ENCODE results near the gene PANK3. TPM values are rescaled to one million over a fixed set of nuclear protein-coding genes. Genes with fewer than 3 reads are reported as not detected.

The PANK3 gene
- total and polyA plus RNA-seq, 7 donors = 17.4 to 40.9 (median 29.3) TPM

DNA sequence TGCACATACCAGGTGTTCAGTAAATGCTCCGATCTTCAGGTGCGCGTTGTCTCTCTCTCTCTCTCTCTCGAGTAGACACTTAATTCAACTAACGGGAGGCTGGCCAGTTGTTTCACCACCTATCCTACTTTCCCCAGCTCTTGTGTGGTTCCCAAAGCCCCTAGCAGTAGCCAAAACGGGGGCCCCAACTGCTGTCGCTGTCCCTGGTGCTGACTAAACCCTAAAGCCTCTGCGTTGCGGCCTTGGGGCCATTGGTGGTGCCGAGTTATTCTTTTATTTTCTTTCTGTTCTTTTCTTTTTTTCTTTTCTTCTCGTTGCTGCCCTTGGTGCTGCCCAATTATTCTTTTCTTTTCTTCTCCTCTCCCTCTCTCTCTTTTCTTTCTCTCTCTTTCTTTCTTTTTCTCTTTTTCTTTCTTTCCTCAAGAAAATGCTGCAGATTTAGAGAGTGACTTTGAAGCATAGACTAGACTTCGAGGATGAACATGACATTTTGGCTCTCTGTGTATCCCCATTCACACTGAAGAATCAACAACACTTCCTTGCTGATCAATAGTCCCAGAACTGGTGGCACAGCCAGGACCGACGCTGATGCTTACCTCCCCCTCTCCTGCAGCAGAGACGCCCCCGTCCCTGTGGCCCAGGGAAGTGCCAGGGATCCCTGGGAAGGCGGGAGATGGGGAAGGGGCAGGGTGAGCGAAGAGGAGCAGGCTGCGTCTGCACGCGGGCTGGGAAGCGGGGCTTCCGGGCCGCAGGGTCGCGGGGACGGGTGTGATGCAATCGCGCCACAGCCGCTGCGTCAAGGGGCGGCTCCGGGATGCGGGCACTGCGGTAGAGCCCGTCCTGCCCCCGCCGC lies 50.4 kb downstream of the PANK3 start, which contains the start of gene FBLL1:
Gene FBLL1 (plus strand): TSS at position 785 of the 853 bp plus-strand sequence. CDS start 200 bp downstream, outside the sequence.
- intact Hi-C loops (cut with DNase I) = no loop called here
- H3K27ac ChIP-seq = no peak within 1 kb of the TSS
- H3K4me1 ChIP-seq = peaks cover 0 to 12% (median 9%) of the 10 kb centered on the region in 4 donors
- no peaks in the 10 kb centered on the region for H3K9me3 ChIP-seq
- TF ChIP-seq POLR2A (IDR thresholded peaks at IDR 0.05) = no peak
- TF ChIP-seq, protein P1, sequence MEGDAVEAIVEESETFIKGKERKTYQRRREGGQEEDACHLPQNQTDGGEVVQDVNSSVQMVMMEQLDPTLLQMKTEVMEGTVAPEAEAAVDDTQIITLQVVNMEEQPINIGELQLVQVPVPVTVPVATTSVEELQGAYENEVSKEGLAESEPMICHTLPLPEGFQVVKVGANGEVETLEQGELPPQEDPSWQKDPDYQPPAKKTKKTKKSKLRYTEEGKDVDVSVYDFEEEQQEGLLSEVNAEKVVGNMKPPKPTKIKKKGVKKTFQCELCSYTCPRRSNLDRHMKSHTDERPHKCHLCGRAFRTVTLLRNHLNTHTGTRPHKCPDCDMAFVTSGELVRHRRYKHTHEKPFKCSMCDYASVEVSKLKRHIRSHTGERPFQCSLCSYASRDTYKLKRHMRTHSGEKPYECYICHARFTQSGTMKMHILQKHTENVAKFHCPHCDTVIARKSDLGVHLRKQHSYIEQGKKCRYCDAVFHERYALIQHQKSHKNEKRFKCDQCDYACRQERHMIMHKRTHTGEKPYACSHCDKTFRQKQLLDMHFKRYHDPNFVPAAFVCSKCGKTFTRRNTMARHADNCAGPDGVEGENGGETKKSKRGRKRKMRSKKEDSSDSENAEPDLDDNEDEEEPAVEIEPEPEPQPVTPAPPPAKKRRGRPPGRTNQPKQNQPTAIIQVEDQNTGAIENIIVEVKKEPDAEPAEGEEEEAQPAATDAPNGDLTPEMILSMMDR (IDR thresholded peaks at IDR 0.05) = no peak
- no peak for TF ChIP-seq POLR2AphosphoS5 (IDR thresholded peaks at IDR 0.05)
- no peak for TF ChIP-seq EP300 (IDR thresholded peaks at IDR 0.05)
- peaks cover 18 to 46% (median 28%) of the 10 kb centered on the region in 3 donors for H3K27me3 ChIP-seq
- 18 to 22% methylated on average over 38 of the region's 38 CpGs for whole genome bisulfite sequencing, 2 donors
- DNase-seq = no peak
- H3K36me3 ChIP-seq = no peaks in the 10 kb centered on the region
- H3K4me3 ChIP-seq = peak within 1 kb of the TSS in 3 of 4 donors; percentile 32 to 55 (median 52)

DNA sequence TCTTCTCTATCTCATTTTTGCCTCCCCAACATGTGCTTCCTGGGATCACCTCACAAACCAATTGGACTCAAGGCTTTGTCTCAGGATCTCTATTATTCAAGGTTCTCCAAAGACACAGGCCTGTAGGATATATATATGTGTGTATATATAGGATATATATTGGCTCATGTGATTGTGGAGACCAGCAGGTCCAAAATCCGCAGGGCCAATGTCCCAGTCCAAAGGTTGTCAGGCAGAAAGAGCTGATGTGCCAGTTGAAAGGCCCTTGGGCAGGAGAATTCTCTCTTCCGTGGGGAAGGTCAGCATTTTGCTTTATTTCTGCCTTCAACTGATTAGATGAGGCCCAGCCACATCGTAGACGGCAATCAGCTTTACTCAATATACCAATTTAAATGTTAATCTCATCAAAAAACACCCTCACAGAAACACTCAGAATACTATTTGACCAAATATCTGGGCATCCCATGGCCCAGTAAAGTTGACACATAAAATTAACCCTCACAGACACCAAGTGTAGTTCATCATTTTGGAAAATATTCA lies 51.3 kb downstream of the PANK3 start:
- H3K27ac ChIP-seq = no peak overlapping the region
- intact Hi-C loops (cut with DNase I) = no loop called here
- H3K4me1 ChIP-seq = peaks cover 0 to 12% (median 9%) of the 10 kb centered on the region in 4 donors
- no peak overlapping the region for H3K4me3 ChIP-seq
- H3K9me3 ChIP-seq = no peaks in the 10 kb centered on the region
- TF ChIP-seq POLR2A (IDR thresholded peaks at IDR 0.05) (no peak), EP300 (IDR thresholded peaks at IDR 0.05) (no peak), POLR2AphosphoS5 (IDR thresholded peaks at IDR 0.05) (no peak)
- TF ChIP-seq, protein P1 (IDR thresholded peaks at IDR 0.05) = no peak
- no peaks in the 10 kb centered on the region for H3K36me3 ChIP-seq
- 87 to 90% methylated on average over 4 of the region's 4 CpGs for WGBS, 2 donors
- peaks cover 18 to 44% (median 28%) of the 10 kb centered on the region in 3 donors for H3K27me3 ChIP-seq
- DNase-seq = no peak

DNA sequence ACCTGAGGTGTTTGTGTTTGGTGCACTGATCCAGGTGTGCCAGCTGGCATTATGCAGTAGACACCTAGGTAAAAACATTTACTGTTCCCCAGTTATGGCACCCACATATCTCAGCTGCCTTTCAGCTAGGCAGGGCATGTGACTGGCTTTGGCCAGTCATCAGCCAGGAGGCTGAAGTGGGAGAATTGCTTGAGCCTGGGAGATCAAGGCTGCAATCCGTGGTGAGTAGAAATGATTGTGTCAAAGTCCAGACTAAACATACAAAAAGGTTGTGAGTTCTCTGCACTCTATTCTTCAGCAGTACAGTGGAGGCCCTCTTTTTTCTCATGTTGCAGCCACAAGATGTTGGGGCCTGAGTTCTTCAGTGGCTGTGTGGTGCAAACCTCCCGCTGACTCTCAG lies 53.3 kb downstream of the PANK3 start:
- TF ChIP-seq, protein P1 (IDR thresholded peaks at IDR 0.05) = no peak
- TF ChIP-seq POLR2A (IDR thresholded peaks at IDR 0.05) = no peak
- TF ChIP-seq EP300 (IDR thresholded peaks at IDR 0.05) = no peak
- no peak for TF ChIP-seq POLR2AphosphoS5 (IDR thresholded peaks at IDR 0.05)
- H3K36me3 ChIP-seq = no peaks in the 10 kb centered on the region
- peaks cover 10 to 25% (median 17%) of the 10 kb centered on the region in 3 donors for H3K27me3 ChIP-seq
- no peaks in the 10 kb centered on the region for H3K9me3 ChIP-seq
- H3K4me3 ChIP-seq = no peak overlapping the region
- 48 to 75% methylated on average over 2 of the region's 2 CpGs for WGBS, 2 donors
- H3K4me1 ChIP-seq = peaks cover 0 to 12% (median 9%) of the 10 kb centered on the region in 4 donors
- no peak for DNase-seq
- intact Hi-C loops (cut with DNase I) = no loop called here
- no peak overlapping the region for H3K27ac ChIP-seq

- WGBS, 2 donors = 95 to 100% methylated on average over 2 of the region's 2 CpGs
- TF ChIP-seq, protein P1 (IDR thresholded peaks at IDR 0.05) = no peak
- TF ChIP-seq EP300 (IDR thresholded peaks at IDR 0.05) = no peak
- intact Hi-C loops (cut with DNase I) = no loop called here
- no peaks in the 10 kb centered on the region for H3K4me1 ChIP-seq
- no peak for DNase-seq
- no peak overlapping the region for H3K27ac ChIP-seq
- H3K36me3 ChIP-seq = peaks cover 24 to 100% (median 59%) of the 10 kb centered on the region in 4 donors
- no peaks in the 10 kb centered on the region for H3K27me3 ChIP-seq
- H3K4me3 ChIP-seq = no peak overlapping the region
- no peaks in the 10 kb centered on the region for H3K9me3 ChIP-seq
Measured at GRCh38 chr5:168513861-168514428, 65.2 kb downstream of the PANK3 start.

Measured in sigmoid colon (tissue), 7 donors.